Hepatocyte (in vitro differentiated cells): ENCODE measurements around the gene DOK6.

Source experiments
- CTCF ChIP-seq: fragments of 200-600 bp; sonication (generic); IDR thresholded peaks from 2 replicates; pipeline ENCODE4 v1.5.1; 2016; ENCODE audit warnings: antibody characterized with exemption, mild to moderate bottlenecking; ENCODE audit not compliant: poor library complexity
- EZH2 ChIP-seq: fragments of 200-600 bp; sonication (generic); IDR thresholded peaks from 2 replicates; pipeline ENCODE4 v1.6.1; 2016; ENCODE audit warnings: antibody characterized with exemption, mild to moderate bottlenecking, borderline replicate concordance

- TF ChIP-seq EZH2 (no peak), CTCF (no peak)
These were observed 385.7 kb downstream of the DOK6 start for GRCh38 chr18:69786427-69786826.
